Measurements from ENCODE around the gene PLA2G12B. TPM values are rescaled to one million over a fixed set of nuclear protein-coding genes. Genes with fewer than 3 reads are reported as not detected.

Gene PLA2G12B
- total RNA-seq, 4 donors from 2014 or later = not detected

- Histone ChIP-seq H3K27ac (no peak overlapping the region), H3K4me1 (no peaks in the 10 kb centered on the region), H3K27me3 (no peaks in the 10 kb centered on the region), H3K9me3 (no peaks in the 10 kb centered on the region), H3K4me3 (no peak overlapping the region), H3K36me3 (no peaks in the 10 kb centered on the region)
- TF ChIP-seq POLR2A (IDR thresholded peaks at IDR 0.05) (no peak), CTCF (IDR thresholded peaks at IDR 0.05) (no peak)
- DNase-seq = no peak
- intact Hi-C loops (cut with DNase I; ENCODE audit: low total_unique reads) = no loop called here
These were observed 19.2 kb downstream of the PLA2G12B start for GRCh38 chr10:72935361-72935760.

GRCh38 chr10:72932259-72933015 is 22.2 kb downstream of the PLA2G12B start:
- TF ChIP-seq CTCF (IDR thresholded peaks at IDR 0.05) = no peak
- no peak for TF ChIP-seq POLR2A (IDR thresholded peaks at IDR 0.05)
- H3K27me3 ChIP-seq = no peaks in the 10 kb centered on the region
- no peaks in the 10 kb centered on the region for H3K36me3 ChIP-seq
- H3K9me3 ChIP-seq = no peaks in the 10 kb centered on the region
- intact Hi-C loops (cut with DNase I; ENCODE audit: low total_unique reads) = no loop called here
- H3K27ac ChIP-seq = no peak overlapping the region
- no peaks in the 10 kb centered on the region for H3K4me1 ChIP-seq
- DNase-seq = no peak
- no peak overlapping the region for H3K4me3 ChIP-seq

GRCh38 chr10:72930276-72930675 is 24.3 kb downstream of the PLA2G12B start:
- intact Hi-C loops (cut with DNase I; ENCODE audit: low total_unique reads) = no loop called here
- no peaks in the 10 kb centered on the region for H3K9me3 ChIP-seq
- DNase-seq = no peak
- no peaks in the 10 kb centered on the region for H3K4me1 ChIP-seq
- TF ChIP-seq POLR2A (IDR thresholded peaks at IDR 0.05) = no peak
- no peak for TF ChIP-seq CTCF (IDR thresholded peaks at IDR 0.05)
- no peaks in the 10 kb centered on the region for H3K27me3 ChIP-seq
- no peaks in the 10 kb centered on the region for H3K36me3 ChIP-seq
- no peak overlapping the region for H3K27ac ChIP-seq
- H3K4me3 ChIP-seq = no peak overlapping the region

- Histone ChIP-seq H3K4me1 (no peaks in the 10 kb centered on the region), H3K36me3 (no peaks in the 10 kb centered on the region), H3K27me3 (no peaks in the 10 kb centered on the region), H3K9me3 (no peaks in the 10 kb centered on the region), H3K4me3 (no peak overlapping the region), H3K27ac (no peak overlapping the region)
- DNase-seq = no peak
- intact Hi-C loops (cut with DNase I; ENCODE audit: low total_unique reads) = no loop called here
- TF ChIP-seq POLR2A (IDR thresholded peaks at IDR 0.05) = no peak
- no peak for TF ChIP-seq CTCF (IDR thresholded peaks at IDR 0.05)
These were observed 25.8 kb downstream of the PLA2G12B start for GRCh38 chr10:72928798-72929197.

GRCh38 chr10:72927485-72927884 is 27.1 kb downstream of the PLA2G12B start:
- H3K27me3 ChIP-seq = no peaks in the 10 kb centered on the region
- no peak for DNase-seq
- intact Hi-C loops (cut with DNase I; ENCODE audit: low total_unique reads) = no loop called here
- H3K27ac ChIP-seq = no peak overlapping the region
- no peaks in the 10 kb centered on the region for H3K9me3 ChIP-seq
- no peak for TF ChIP-seq POLR2A (IDR thresholded peaks at IDR 0.05)
- no peak for TF ChIP-seq CTCF (IDR thresholded peaks at IDR 0.05)
- H3K4me3 ChIP-seq = no peak overlapping the region
- no peaks in the 10 kb centered on the region for H3K4me1 ChIP-seq
- H3K36me3 ChIP-seq = no peaks in the 10 kb centered on the region
